HepG2 (cell line): ENCODE measurements around the gene GHRL. TPM values are rescaled to one million over a fixed set of nuclear protein-coding genes. Genes with fewer than 3 reads are reported as not detected.
A peak's percentile ranks its signal among the peaks of the same experiment; 100 is the strongest.

Source experiments
- CENPBD1 ChIP-seq: sonication (generic); formaldehyde crosslinking; IDR thresholded peaks from 2 replicates; pipeline ENCODE4 v1.8.0; 2022; ENCODE audit warnings: missing genetic modification reagents, low read depth, mild to moderate bottlenecking, borderline replicate concordance
- ETV6 ChIP-seq: sonication (generic); formaldehyde crosslinking; conservative IDR thresholded peaks from 2 replicates; pipeline ENCODE4 v1.4.0; 2020; ENCODE audit warnings: missing genetic modification reagents
- HNF1B ChIP-seq: sonication (generic); formaldehyde crosslinking; IDR thresholded peaks from 2 replicates; pipeline ENCODE4 v1.5.1; 2020; ENCODE audit warnings: mild to moderate bottlenecking, moderate library complexity, missing genetic modification reagents
- KAT8 ChIP-seq: IDR thresholded peaks from 2 replicates; pipeline ENCODE4 v1.6.1; 2016; ENCODE audit warnings: missing genetic modification reagents, missing compliant biosample characterization
- KDM6A ChIP-seq: IDR thresholded peaks from 2 replicates; pipeline ENCODE4 v1.6.1; 2016; ENCODE audit warnings: low read depth
- MTF2 ChIP-seq: sonication (generic); formaldehyde crosslinking; IDR thresholded peaks from 2 replicates; pipeline ENCODE4 v1.5.0; 2020; ENCODE audit warnings: missing genetic modification reagents, borderline replicate concordance
- POLR2G ChIP-seq: fragments of 200-400 bp; formaldehyde crosslinking; IDR thresholded peaks from 2 replicates; pipeline ENCODE4 v1.6.1; 2018; ENCODE audit warnings: mild to moderate bottlenecking, low read depth, low read length, moderate library complexity
- PPARG ChIP-seq: conservative IDR thresholded peaks from 2 replicates; pipeline ENCODE4 v1.6.1; 2016; ENCODE audit warnings: missing biosample characterization, missing genetic modification reagents
- PRPF4 ChIP-seq: fragments of 200-400 bp; formaldehyde crosslinking; IDR thresholded peaks from 2 replicates; pipeline ENCODE4 v1.6.1; 2016; ENCODE audit warnings: low read length, low read depth; ENCODE audit not compliant: poor library complexity, severe bottlenecking
- SIN3B ChIP-seq: fragments of 150-350 bp; IDR thresholded peaks from 2 replicates; pipeline ENCODE4 v1.6.1; 2014; ENCODE audit warnings: low read length
- SMC3 ChIP-seq: IDR thresholded peaks from 2 replicates; pipeline ENCODE4 v1.6.1; 2011; ENCODE audit warnings: low read length, improper control_type of control experiment
- TGIF2 ChIP-seq: IDR thresholded peaks from 2 replicates; pipeline ENCODE4 v1.6.1; 2016; ENCODE audit warnings: control low read depth, missing compliant biosample characterization
- TRAFD1 ChIP-seq: sonication (generic); formaldehyde crosslinking; IDR thresholded peaks from 2 replicates; pipeline ENCODE4 v1.5.1; 2020; ENCODE audit warnings: missing genetic modification reagents, mild to moderate bottlenecking, borderline replicate concordance
- U2AF1 ChIP-seq: fragments of 200-400 bp; formaldehyde crosslinking; optimal IDR thresholded peaks from 2 replicates; pipeline ENCODE3; 2017; ENCODE audit warnings: mild to moderate bottlenecking, low read depth, low read length
- YY1 ChIP-seq: IDR thresholded peaks from 2 replicates; pipeline ENCODE4 v1.6.1; 2011; ENCODE audit warnings: low read length, low read depth, moderate library complexity, mild to moderate bottlenecking; ENCODE audit not compliant: insufficient read depth, insufficient replicate concordance
- ZNF276 ChIP-seq: sonication (generic); formaldehyde crosslinking; IDR thresholded peaks from 2 replicates; pipeline ENCODE4 v1.4.0; 2020; ENCODE audit warnings: mild to moderate bottlenecking, low read depth, missing genetic modification reagents
- ZNF557 ChIP-seq: sonication (generic); formaldehyde crosslinking; IDR thresholded peaks from 2 replicates; pipeline ENCODE4 v1.4.0; 2020; ENCODE audit warnings: missing genetic modification reagents
- ZNF564 ChIP-seq: sonication (generic); formaldehyde crosslinking; IDR thresholded peaks from 2 replicates; pipeline ENCODE4 v1.8.1; 2023; ENCODE audit warnings: mild to moderate bottlenecking, missing genetic modification reagents
- ZNF569 ChIP-seq: sonication (generic); formaldehyde crosslinking; IDR thresholded peaks from 2 replicates; pipeline ENCODE4 v1.5.0; 2020; ENCODE audit warnings: mild to moderate bottlenecking, missing genetic modification reagents, moderate library complexity, borderline replicate concordance
- ZNF75D ChIP-seq: sonication (generic); formaldehyde crosslinking; IDR thresholded peaks from 2 replicates; pipeline ENCODE4 v1.8.1; 2023; ENCODE audit warnings: missing genetic modification reagents, mild to moderate bottlenecking, borderline replicate concordance
- ZNF761 ChIP-seq: sonication (generic); formaldehyde crosslinking; conservative IDR thresholded peaks from 2 replicates; pipeline ENCODE4 v1.4.0; 2020; ENCODE audit warnings: mild to moderate bottlenecking, missing genetic modification reagents
- ZNF772 ChIP-seq: sonication (generic); formaldehyde crosslinking; IDR thresholded peaks from 2 replicates; pipeline ENCODE4 v1.5.0; 2020; ENCODE audit warnings: mild to moderate bottlenecking, missing genetic modification reagents
- polyA plus RNA-seq, 8 experiments: library from polyadenylated mRNA; depleted of rRNA in 3 of 8; stranded (reverse) in 7 of 8; unstranded in 1 of 8; fragments of >200 nt; fragmentation: Illumina TruSeq in 4 of 8; extraction: Trizol in 4 of 8; gene quantifications; 2 replicates each; pipeline versions ENCODE4 v1.2.1 to v1.2.3, GENCODE V29; 2011 to 2016; ENCODE audit warnings: low read depth in 4 of 8, missing spikeins in 1 of 8, mixed read lengths in 1 of 8; ENCODE audit not compliant: insufficient read depth in 1 of 8
- total RNA-seq, 5 experiments: library from RNA; depleted of rRNA; stranded (reverse); fragments of >200 nt; fragmentation: Illumina TruSeq; extraction: Trizol; gene quantifications; 2 replicates each; pipeline ENCODE4 v1.2.3, GENCODE V29; 2016; ENCODE audit warnings: low read depth in 1 of 5

The GHRL gene
- total and polyA plus RNA-seq, 2 of the 13 experiments (the other 11 are each of a cell fraction or from before 2014, with no cell fraction given), result 0.09 TPM; not detected in 1

- TF ChIP-seq SIN3B, result no peak
- no peak for TF ChIP-seq TRAFD1 (CRISPR knock-in tag)
- peak; percentile 76; the same call in 1 of the 2 replicates for TF ChIP-seq KAT8 (CRISPR knock-in tag)
- no peak for TF ChIP-seq ETV6 (CRISPR knock-in tag)
- peak; percentile 84 for TF ChIP-seq KDM6A (CRISPR knock-in tag)
- TF ChIP-seq SMC3, result no peak
- 0 out of 2 replicates have a peak, but pooled peaks have one; percentile 18 for TF ChIP-seq TGIF2
- TF ChIP-seq ZNF564 (CRISPR knock-in tag), result no peak
- no peak for TF ChIP-seq MTF2 (CRISPR knock-in tag)
- TF ChIP-seq ZNF761 (CRISPR knock-in tag), result peak; percentile 52; the same call in 1 of the 2 replicates
- TF ChIP-seq CENPBD1 (CRISPR knock-in tag), result no peak
- no peak for TF ChIP-seq YY1
- TF ChIP-seq HNF1B (CRISPR knock-in tag), result peak; percentile 49; the same call in 1 of the 2 replicates
- TF ChIP-seq ZNF276 (CRISPR knock-in tag), result no peak
- TF ChIP-seq ZNF75D, result no peak
- no peak for TF ChIP-seq ZNF772 (CRISPR knock-in tag)
- no peak for TF ChIP-seq U2AF1
- no peak for TF ChIP-seq ZNF569 (CRISPR knock-in tag)
- TF ChIP-seq ZNF557, result peak; percentile 23; the same call in 1 of the 2 replicates
- TF ChIP-seq PRPF4, result no peak
- TF ChIP-seq POLR2G, result no peak
- TF ChIP-seq PPARG (CRISPR knock-in tag), result peak; percentile 88
Observed at GRCh38 chr3:10317311-10317960, 24.7 kb upstream of the GHRL start (continued).
